Gastroesophageal sphincter (tissue), 3 donors: ENCODE results near the gene CTPS2.

Experiments
- CTCF ChIP-seq, 4 experiments: fragments of 200-600 bp in 2 of 4; fragments of 450-650 bp in 2 of 4; sonication (generic) in 1 of 4; IDR thresholded peaks; one replicate each; pipeline ENCODE4 v1.5.1; 2017 to 2019; ENCODE audit warnings: antibody characterized with exemption in 4 of 4, mild to moderate bottlenecking in 2 of 4, moderate library complexity in 2 of 4
- POLR2A ChIP-seq, 2 donors: fragments of 450-650 bp; IDR thresholded peaks; one replicate each; pipeline ENCODE4 v1.6.1; 2017; ENCODE audit warnings: antibody characterized with exemption in 2 of 2, mild to moderate bottlenecking in 2 of 2, moderate library complexity in 1 of 2

GRCh38 chrX:16566571-16566970 is 145.9 kb downstream of the CTPS2 start:
- TF ChIP-seq POLR2A (IDR thresholded peaks at IDR 0.05) (no peak), CTCF (IDR thresholded peaks at IDR 0.05) (no peak)
